OCI-M1 (cell line): ENCODE measurements around the gene ABCC1.
"Not testable (repeated sequence)": the region's sequence is repeated elsewhere in the genome, so short reads cannot be mapped to it uniquely, and the experiment has no call there.

Experiments used
- DNase-seq: peaks from one replicate; lab custom pipeline; 2025; lab: John Stamatoyannopoulos, UW

ABCC1 gene

DNA sequence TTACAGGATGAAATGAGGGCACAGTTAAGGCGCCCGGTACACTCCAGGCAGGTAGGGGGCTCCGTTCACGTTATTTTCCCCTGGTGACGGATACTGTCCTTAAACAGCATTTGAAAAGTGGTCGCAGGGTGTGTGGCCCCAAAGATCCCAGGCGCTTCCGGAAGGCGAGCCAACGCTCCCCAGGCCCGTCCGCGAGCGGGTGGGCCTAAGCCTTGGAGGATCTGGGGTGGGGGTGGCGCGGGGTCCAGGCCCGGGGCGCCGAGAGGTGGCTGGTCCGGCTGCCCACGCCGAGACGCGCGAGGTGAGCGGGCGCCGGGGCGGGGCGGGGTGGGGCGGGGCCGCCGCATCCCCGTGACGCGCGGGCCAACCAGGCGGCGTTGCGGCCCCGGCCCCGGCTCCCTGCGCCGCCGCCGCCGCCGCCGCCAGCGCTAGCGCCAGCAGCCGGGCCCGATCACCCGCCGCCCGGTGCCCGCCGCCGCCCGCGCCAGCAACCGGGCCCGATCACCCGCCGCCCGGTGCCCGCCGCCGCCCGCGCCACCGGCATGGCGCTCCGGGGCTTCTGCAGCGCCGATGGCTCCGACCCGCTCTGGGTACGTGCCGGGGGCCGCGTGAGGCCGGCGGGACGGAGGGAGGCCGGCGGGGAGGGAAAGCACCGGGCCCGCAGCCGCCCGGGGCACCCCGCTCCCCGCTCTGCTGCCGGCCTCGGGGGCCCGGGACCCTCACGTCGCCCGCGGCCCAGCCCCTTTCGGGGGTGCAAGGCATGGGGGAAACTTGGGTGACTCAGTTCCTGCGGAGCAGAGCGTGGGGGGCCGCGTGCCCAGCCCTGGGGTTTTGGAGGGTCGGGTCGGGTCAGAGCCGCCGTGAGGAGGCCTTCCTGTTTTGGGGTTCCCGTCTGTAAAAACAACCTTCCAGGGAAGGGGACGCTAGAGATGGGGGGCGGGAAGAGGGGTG lies at the start of gene ABCC1:
Gene ABCC1, plus strand, starts transcription at position 407 of the 951 bp plus-strand sequence. Its CDS starts 136 bp downstream, at position 543.
- DNase-seq = peak; percentile 43

DNA sequence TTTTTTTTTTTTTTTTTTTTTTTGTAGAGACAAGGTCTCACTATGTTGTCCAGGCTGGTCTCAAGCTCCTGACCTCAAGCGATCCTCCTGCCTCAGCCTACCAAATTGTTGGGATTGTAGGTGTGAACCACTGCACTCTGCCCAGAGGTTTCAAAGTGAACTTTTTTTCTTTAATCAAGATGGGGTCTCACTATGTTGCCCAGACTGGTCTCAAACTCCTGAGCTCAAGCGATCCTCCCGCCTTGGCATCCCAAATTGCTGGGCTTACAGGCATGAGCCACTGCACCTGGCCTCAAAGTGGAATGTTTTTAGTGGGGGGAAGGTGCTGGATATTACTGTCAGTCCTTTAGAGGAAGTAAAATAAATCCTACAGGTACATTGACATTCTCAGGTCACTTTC lies 49.1 kb upstream of the ABCC1 start:
- no peak for DNase-seq

DNA sequence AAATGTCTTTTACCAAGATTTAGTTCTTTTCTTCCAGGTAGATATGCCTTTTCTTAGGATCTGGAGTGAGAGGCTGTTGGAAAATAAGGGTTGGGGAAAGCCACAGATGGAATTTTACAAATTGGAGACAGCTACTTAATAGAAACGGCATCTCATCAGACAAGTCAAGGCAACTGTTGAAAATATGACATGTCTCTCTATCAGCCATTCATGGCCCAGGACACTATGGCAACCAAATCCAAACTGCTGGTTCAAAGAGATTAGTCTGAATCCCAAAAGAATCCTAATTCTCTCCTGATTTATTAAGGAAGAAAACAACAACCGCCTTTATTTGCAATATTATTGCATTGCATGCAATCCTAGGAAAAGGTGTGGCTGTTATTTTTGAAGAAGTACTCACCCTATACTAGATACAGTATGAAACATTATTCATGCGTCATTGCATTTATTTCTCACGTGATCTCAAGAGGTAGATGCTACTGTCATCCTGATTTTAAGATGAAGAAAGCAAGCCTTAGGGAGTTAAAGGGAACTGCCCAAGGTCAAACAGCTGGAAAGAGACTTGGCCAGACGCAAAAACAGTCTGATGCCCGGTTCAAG lies 48.4 kb upstream of the ABCC1 start:
- DNase-seq = no peak

DNA sequence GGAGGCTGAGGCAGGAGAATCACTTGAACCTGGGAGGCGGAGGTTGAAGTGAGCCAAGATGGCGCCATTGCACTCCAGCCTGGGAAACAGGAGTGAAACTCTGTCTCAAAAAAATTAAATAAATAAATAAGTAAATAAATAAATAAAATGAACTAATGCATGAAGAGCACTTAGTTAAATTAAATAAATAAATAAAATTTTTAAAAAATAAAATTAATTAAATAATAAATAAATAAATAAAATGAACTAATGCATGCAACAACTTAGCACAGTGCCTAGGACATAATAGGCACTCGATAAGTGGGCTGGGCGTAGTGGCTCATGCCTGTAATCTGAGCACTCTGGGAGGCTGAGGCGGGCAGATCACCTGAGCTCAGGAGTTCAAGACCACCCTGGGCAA lies 45.5 kb upstream of the ABCC1 start:
- no peak for DNase-seq

DNA sequence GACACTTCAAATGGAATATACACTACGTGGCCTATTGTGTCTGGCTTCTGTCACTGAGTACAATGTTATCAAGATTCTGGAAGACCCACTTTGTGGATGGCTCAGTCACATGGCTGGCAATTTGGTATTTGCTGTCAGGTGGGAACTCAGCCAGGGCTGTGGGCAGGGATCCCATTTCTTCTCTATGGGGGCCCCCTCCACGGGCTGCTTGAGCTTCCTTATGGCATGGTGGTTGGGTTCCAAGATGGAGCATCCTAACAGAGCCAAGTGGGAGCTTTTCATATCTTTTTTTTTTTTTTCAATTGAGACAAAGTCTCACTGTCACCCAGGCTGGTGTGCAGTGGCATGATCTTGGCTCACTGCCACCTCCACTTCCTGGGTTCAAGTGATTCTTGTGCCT lies 43.0 kb upstream of the ABCC1 start:
- no peak for DNase-seq

DNA sequence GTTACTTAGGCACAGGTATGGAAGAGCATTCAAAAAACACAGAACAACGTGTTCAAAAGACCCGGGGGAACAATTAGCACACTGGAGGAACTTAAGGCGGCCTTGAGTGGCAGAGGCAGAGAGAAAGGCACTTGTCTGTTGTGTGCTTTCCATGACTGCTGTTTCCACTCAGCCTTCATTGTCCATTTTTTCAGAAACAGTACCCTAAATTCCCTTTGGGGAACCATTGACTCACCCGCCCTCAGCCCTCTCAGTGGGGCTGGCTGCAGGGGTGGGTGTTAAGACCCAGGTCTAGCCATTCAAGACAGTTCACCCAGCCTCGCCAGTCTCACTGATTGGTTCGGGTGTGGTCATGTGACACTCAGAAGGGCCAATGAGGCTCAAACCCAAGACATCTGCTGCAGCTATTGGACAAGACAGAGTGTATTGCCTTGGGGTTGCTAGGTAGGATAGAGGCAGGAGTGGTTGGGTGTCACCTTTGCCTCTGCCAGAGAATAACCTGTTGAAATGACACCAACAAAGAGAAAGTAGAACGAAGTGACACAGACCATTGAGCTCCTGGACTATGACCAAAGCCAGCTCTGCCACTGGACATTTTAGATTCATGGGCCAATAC lies 41.4 kb upstream of the ABCC1 start:
- peak; percentile 82 for DNase-seq

DNA sequence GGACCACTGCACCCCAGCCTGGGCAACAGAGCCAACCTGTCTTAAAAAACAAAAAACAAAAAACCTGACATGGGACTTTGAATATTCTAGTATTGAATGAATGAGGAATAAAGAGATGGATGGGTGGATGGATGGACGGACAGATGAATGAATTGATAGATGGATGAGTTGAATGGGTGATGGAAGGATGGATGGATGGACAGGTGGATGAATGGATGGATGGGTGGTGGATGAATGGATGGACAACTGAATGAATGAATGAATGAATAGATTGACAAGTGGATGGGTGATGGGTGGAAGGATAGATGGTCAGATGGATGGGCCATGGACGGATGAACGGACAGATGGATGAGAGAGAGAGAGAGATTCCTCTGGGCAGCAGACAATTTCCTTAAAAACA lies 38.2 kb upstream of the ABCC1 start:
- no peak for DNase-seq

DNA sequence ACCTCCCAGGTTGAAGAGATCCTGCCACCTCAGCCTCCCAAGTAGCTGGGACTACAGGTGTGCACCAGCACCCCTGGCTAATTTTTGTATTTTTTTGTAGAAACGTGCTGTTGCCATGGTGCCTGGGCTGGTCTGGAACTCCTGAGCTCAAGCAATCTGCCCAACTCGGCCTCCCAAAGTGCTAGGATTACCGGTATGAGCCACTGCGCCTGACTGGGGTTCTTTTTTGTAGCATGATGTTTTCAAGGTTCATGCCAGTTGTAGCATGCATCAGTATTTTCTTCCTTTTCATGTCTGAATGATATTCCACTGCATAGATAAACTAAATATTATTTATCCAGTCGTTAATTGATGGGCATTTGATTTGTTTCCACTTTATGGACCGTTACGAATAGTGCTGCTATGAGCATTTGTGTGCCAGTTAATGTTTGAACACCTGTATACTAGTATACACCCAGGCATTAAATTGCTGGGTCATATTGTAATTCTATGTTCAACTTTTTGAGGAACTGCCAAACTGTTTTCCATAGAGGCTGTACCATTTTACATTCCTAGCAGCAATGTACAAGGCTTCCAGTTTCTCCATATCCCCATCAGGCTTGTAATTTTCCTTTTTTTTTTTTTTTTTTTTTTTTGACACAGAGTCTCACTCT lies 36.2 kb upstream of the ABCC1 start:
- no peak for DNase-seq

DNA sequence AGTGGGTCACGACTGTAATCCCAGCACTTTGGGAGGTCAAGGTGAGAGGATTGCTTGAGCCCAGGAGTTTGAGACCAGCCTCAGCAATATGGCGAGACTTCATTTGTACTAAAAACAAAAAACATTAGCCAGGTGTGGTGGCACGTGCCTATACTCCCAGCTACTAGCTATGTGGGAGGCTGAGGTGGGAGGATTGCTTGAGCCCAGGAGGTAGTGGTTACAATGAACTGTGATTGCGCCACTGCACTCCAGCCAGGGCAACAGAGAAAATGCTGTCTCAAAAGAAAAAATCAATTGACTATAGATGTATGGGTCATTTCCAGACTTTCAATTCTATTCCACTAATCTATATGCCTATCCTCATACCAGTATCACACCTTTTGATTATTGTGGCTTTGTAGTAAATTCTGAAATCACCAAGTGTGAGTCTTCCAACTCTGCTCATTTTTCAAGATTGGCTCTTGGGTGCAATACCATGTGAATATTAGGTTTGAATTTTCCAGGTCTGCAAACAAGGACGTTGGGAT lies 33.8 kb upstream of the ABCC1 start:
- no peak for DNase-seq

DNA sequence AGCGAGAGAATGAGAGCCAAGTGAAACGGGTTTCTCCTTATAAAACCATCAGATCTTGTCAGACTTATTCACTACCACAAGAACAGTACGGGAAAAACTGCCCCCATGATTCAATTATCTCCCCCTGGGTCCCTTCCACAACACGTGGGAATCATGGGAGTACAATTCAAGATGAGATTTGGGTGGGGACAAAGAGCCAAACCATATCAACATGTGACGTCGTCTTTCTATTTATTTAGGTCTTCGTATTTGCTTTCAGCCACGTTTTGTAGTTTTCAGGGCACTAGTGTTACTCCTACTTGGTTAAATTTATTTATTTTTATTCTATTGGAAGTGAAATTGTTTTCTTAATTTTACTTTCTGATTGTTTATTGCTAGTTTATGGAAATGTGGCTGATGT lies 33.1 kb upstream of the ABCC1 start:
- DNase-seq = no peak

DNA sequence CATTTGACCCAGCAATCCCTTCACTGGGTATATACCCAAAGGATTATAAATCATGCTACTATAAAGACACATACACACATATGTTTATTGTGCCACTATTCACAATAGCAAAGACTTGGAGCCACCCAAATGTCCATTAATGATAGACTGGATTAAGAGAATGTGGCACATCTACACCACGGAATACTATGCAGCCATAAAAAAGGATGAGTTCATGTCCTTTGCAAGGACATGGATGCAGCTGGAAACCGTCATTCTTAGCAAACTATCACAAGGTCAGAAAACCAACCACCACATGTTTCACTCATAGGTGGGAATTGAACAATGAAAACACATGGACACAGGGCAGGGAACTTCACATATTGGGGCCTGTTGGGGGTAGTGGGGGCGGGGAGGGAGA lies 31.1 kb upstream of the ABCC1 start:
- not testable (repeated sequence) for DNase-seq

DNA sequence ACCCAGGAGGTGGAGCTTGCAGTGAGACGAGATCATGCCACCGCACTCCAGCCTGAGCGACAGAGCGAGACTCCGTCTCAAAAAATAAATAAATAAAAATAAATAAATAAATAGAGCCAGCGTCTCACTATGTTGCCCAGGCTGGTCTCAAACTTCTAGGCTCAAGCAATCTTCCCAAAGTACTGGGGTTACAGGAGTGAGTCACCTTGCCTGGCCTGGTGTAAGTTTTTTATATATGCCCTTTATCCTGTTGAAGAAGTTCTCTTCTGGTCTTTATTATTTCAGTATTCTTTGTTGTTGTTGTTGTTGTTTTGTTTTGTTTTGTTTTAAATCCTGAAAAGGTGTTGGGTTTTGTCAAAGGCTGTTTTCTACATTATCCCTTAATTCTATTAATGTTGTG lies 30.1 kb upstream of the ABCC1 start:
- no peak for DNase-seq

DNA sequence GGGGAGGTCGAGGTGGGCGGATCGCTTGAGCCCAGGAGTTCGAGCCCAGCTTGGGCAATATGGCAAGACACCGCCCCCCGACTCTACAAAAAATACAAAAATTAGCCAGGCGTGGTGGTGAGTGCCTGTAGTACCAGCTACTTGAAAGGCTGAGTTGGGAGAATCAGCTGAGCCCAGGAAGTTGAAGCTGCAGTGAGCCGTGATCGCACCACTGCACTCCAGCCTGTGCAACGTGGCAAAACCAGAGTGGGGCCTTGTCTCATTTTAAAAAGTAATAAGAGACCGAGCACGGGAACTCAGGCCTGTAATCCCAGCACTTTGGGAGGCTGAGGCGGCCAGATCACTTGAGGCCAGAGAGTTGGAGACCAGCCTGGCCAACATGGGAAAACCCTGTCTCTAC lies 24.4 kb upstream of the ABCC1 start:
- DNase-seq = no peak

DNA sequence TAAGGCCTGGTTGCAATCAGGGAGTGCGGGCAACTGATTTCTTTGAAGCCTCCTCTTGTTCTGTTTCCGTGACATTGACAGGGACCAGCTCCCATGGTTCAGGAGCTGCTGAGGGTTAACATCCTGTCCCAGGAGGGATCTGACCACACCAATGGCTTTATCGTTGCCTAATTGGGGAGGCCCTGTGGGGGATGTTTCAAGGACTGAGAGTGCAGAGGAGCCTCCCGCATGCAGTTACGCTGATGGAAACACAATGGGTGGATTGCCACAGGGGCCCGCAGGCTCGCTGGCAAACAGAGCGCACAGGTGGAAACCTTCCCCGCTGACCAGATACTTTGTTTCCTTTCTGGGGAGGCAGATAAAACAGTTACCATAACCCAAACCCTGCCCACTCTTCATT lies 23.8 kb upstream of the ABCC1 start:
- DNase-seq = no peak

DNA sequence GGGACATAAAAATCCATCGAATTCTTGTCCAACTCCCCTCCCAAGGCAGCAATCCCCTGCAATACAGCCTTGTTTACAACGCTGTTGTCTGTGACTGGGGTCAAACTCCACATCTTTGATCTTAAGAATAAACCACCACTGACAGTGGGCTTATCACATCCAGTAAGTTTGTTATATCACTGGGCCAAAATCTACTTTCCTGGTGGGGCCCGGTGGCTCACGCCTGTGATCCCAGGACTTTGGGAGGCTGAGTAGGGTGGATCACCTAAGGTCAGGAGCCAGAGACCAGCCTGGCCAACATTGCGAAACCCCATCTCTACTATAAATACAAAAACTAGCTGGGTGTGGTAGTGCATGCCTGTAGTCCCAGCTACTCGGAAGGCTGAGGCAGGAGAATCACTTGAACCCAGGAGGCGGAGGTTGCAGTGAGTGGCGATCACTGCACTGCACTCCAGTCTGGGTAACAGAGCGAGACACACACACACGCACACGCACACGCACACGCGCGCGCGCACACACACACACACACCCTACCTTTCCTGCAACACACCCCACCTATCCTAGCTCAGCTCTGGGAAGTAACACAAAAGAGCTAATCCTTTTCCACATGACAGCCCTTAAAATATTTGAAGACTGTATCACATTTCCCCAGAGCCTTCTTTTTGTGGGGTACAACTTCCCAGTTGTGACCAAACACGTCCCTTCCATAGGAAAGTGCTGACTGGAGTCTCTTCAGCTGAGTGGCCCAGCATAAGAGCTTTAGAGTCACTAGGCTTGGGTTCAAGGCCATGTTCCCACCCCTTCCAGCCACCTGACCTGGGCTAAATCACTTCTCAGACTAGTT lies 20.9 kb upstream of the ABCC1 start:
- no peak for DNase-seq

DNA sequence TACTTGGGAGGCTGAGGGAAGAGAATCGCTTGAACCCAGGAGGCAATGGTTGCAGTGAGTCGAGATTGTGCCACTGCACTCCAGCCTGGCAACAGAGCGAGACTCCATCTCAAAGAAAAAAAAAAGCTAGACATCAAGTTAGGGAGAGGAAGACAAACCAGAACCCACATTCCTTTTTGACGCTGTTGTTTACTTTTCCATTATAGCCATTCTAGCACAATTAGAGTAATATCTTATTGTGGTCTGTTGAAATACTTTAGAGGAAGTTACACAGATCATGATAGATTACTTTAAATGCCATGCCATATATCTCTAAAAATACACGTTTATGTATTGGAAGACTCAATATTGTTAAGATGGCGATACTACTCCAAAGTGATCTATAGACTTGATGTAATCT lies 16.5 kb upstream of the ABCC1 start:
- DNase-seq = no peak

DNA sequence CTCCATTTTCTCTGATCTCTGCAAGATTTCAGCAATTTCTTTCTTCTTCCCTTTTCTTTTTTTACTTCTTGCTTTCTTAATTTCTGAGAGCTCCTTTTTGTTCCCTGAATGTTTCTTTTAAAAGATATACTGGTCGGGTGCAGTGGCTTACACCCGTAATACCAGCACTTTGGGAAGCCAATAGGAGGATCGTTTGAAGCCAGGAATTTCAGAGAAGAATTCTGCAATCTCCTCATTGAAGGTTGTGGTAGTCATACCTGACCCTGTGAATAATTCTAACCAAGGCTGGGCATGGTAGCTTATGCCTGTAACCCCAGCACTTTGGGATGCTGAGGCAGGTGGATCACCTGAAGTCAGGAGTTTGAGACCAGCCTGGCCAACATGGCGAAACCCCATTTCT lies 15.6 kb upstream of the ABCC1 start:
- no peak for DNase-seq

DNA sequence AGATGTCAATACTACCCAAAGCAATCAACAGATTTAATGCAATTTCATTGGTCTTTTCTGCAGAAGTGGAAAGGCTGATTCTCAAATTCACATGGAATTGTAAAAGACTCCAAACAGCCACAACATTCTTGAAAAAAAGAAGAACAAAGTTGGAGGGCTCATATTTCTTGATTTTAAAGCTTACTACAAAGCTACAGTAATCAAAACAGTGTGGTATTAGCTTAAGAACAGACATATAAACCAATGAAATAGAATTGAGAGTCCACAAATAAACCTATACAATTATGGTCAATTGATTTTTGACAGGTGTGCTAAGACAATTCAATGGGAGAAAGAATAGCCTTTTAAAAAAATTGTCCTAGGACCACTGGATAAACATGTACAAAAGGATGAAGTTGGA lies 14.4 kb upstream of the ABCC1 start:
- DNase-seq = no peak

DNA sequence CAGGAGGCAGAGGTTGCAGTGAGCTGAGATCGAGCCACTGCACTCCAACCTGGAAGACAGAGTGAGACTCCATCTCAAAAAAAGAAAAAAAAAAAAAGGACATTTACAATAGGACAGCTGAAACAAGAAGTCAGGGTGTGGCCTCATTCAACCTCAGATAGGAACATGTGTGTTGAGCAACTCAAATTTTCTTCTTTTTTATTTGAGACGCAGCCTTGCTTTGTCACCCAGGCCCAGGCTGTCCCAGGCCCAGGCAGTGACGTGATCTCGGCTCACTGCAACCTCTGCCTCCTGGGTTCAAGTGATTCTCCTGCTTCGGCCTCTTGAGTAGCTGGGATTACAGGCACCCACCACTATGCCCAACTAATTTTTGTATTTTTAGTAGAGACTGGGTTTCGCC lies 12.6 kb upstream of the ABCC1 start:
- peak; percentile 59 for DNase-seq

DNA sequence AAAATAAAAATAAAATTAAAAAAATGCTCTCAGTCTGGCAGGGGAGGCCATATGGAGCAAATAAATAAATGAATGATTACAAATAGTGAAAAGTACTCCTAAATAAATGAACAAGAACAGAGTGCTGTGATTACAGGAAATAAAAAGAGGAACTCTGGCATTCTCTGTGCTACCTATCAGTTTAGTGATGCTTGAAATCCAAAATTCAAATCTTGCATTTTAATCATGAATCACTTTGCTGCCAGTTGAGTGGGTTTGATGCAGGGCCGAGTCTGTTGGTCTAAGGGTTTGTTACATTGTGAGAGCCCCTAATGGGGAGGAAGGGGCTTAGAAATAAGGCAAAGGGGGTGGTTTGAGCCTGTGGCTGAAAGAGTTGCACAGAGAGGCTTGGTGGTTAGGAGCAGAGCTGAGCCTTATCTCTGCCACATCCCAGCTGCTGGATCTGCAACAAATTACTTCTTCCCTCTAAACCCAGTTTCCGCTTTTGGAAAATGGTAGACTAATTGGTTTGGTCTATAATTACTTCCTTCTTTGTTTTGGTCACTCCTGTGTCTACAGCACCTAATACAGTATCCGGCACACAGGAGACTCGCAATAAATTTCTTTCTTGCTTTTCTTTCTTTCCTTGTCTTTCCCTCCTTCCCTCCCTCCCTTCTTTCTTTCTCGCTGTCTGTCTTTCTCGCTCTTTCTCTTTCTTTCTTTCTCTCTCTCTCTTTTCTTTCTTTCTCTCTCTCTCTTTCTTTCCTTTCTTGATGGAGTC lies 6.3 kb upstream of the ABCC1 start:
- peak; percentile 86 for DNase-seq
